22Rv1 (cell line): ENCODE results near the gene GMDS.

ENCODE experiments used
- ZFX ChIP-seq: fragments of 450-650 bp; IDR thresholded peaks from 2 replicates; pipeline ENCODE4 v1.6.1; 2017; ENCODE audit warnings: antibody characterized with exemption, borderline replicate concordance
- TF ChIP-seq, protein P1 (sequence below): fragments of 450-650 bp; IDR thresholded peaks from 2 replicates; pipeline ENCODE4 v1.5.1; 2017; ENCODE audit warnings: mild to moderate bottlenecking

- TF ChIP-seq, protein P1, sequence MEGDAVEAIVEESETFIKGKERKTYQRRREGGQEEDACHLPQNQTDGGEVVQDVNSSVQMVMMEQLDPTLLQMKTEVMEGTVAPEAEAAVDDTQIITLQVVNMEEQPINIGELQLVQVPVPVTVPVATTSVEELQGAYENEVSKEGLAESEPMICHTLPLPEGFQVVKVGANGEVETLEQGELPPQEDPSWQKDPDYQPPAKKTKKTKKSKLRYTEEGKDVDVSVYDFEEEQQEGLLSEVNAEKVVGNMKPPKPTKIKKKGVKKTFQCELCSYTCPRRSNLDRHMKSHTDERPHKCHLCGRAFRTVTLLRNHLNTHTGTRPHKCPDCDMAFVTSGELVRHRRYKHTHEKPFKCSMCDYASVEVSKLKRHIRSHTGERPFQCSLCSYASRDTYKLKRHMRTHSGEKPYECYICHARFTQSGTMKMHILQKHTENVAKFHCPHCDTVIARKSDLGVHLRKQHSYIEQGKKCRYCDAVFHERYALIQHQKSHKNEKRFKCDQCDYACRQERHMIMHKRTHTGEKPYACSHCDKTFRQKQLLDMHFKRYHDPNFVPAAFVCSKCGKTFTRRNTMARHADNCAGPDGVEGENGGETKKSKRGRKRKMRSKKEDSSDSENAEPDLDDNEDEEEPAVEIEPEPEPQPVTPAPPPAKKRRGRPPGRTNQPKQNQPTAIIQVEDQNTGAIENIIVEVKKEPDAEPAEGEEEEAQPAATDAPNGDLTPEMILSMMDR, result no peak
- TF ChIP-seq ZFX, result no peak
These were observed 249.8 kb downstream of the GMDS start for GRCh38 chr6:1995636-1996035.
